Measurements from ENCODE around the gene PANK1. TPM values are rescaled to one million over a fixed set of nuclear protein-coding genes. Genes with fewer than 3 reads are reported as not detected.
"Not testable (repeated sequence)": the region's sequence is repeated elsewhere in the genome, so short reads cannot be mapped to it uniquely, and the experiment has no call there.

PANK1 gene
- total RNA-seq, 1 donor from 2014 or later = 32.5 TPM

DNA sequence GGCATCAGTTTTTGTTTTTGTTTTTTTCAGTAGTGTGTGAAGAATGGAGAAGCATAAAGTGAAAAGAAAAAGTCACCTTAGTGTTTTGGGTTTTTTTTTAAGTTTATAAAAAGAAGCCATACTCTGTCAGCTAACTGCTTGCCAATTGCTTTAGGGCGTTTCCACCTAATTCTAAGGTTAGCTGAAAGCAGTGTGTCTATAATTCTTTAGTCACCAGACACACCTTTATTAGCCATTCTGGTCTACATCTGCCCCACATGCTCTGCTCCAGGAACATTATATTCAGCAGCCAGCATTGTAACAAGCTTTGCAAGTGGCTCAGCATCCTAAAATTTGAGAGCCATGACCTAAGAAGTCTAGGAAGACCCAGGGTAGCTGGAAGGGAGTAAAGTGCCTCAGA is 95.5 kb downstream of the PANK1 start:
- Mint-ChIP-seq H3K36me3 (no peaks in the 10 kb centered on the region), H3K9me3 (peaks cover 3% of the 10 kb centered on the region), H3K27ac (peak overlapping the region; percentile 46), H3K4me3 (no peak overlapping the region), H3K4me1 (ENCODE audit: unreplicated experiment) (peaks cover 6% of the 10 kb centered on the region), H3K27me3 (no peaks in the 10 kb centered on the region)
- TF ChIP-seq, protein P1, sequence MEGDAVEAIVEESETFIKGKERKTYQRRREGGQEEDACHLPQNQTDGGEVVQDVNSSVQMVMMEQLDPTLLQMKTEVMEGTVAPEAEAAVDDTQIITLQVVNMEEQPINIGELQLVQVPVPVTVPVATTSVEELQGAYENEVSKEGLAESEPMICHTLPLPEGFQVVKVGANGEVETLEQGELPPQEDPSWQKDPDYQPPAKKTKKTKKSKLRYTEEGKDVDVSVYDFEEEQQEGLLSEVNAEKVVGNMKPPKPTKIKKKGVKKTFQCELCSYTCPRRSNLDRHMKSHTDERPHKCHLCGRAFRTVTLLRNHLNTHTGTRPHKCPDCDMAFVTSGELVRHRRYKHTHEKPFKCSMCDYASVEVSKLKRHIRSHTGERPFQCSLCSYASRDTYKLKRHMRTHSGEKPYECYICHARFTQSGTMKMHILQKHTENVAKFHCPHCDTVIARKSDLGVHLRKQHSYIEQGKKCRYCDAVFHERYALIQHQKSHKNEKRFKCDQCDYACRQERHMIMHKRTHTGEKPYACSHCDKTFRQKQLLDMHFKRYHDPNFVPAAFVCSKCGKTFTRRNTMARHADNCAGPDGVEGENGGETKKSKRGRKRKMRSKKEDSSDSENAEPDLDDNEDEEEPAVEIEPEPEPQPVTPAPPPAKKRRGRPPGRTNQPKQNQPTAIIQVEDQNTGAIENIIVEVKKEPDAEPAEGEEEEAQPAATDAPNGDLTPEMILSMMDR (conservative IDR thresholded peaks at IDR 0.05) = no peak
- DNase-seq (ENCODE audit: extremely low spot score, unreplicated experiment) = no peak

DNA sequence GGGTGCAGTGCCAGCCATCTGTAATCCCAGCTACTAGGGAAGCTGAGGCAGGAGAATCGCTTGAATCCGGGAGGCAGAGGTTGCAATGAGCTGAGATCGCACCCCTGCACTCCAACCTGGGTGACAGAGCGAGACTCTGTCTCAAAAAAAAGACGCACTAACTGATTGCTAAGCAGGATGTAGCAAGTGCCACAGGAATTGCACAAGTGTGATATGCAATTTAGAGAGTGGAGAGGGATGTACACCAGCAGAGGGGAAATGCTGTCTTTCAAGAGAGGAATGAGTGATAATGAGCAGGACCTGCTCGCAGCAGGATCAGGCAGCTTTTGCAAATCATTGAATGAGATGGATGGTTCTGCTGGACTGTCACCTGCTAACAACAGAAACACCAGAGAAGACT is 96.4 kb downstream of the PANK1 start:
- TF ChIP-seq, protein P1 (conservative IDR thresholded peaks at IDR 0.05) = no peak
- Mint-ChIP-seq H3K4me1 (ENCODE audit: unreplicated experiment) (peaks cover 5% of the 10 kb centered on the region), H3K27me3 (no peaks in the 10 kb centered on the region), H3K36me3 (no peaks in the 10 kb centered on the region), H3K9me3 (peaks cover 3% of the 10 kb centered on the region), H3K4me3 (no peak overlapping the region), H3K27ac (peak overlapping the region; percentile 46)
- no peak for DNase-seq (ENCODE audit: extremely low spot score, unreplicated experiment)

DNA sequence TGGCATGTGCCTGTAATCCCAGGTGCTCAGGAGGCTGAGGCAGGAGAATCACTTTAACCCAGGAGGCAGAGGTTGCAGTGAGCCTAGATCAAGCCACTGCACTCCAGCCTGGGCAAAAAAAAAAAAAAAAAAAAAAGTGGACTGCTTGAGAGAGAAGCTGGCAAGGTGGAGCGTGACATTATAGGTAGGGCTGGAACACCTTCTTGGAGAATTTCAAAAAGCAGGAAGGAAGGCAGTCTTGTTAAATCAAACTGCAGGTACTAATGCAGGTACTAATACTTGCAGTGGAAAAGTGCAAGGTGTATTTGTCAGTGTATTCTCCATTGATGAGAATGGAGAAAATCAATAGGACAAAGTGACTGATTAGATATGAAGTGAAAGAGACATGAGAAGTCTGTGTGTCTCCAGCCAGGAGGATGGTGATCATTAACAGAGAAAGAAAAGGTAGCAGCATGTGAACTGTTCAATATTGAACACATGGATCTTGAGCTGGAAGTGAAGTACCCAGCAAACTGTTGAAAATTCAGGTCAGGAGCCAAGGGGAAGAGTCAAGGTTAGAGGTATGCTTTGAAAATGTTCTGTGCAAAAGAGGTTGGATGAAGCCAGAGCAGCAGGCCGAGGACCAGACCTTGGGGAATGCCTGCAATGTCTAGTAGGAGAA is 97.1 kb downstream of the PANK1 start:
- TF ChIP-seq, protein P1 (conservative IDR thresholded peaks at IDR 0.05) = no peak
- DNase-seq (ENCODE audit: extremely low spot score, unreplicated experiment) = no peak
- Mint-ChIP-seq H3K9me3 (peaks cover 3% of the 10 kb centered on the region), H3K4me3 (no peak overlapping the region), H3K36me3 (no peaks in the 10 kb centered on the region), H3K27ac (peak overlapping the region; percentile 70), H3K4me1 (ENCODE audit: unreplicated experiment) (peaks cover 5% of the 10 kb centered on the region), H3K27me3 (no peaks in the 10 kb centered on the region)

DNA sequence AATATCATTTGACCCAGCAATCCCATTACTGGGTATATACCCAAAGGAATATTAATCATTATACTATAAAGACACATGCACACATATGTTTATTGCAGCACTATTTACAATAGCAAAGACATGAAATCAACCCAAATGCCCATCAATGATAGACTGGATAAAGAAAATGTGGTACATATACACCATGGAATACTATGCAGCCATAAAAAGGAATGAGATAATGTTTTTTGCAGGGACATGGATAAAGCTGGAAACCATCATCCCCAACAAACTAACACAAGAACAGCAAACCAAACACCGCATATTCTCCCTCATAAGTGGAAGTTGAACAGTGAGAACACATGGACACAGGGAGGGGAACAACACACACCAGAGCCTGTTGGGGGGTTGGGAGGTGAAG is 98.4 kb downstream of the PANK1 start:
- H3K4me1 Mint-ChIP-seq (ENCODE audit: unreplicated experiment); H3K4me3 Mint-ChIP-seq; H3K36me3 Mint-ChIP-seq; H3K27ac Mint-ChIP-seq; DNase-seq (ENCODE audit: extremely low spot score, unreplicated experiment); H3K27me3 Mint-ChIP-seq; H3K9me3 Mint-ChIP-seq: not testable (repeated sequence)

DNA sequence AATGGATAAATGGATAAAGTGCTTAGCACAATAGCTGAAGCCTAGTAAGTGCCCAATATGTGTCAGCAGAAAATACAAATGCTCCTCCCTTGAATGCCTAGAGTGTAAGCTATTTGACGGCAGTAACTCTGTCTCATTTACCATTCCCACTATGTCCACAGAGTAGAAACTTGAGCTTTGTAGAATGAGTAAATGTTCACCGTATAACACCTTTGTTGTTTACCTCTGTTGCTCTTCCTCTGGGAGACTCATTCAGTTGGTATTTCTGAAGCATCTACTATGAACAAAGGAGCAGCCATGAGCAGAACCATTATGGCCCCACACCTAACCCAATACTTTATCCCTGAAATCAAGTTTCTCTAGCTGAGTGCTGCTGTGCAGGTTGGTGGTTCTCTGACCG is 101.2 kb downstream of the PANK1 start:
- Mint-ChIP-seq H3K36me3 (no peaks in the 10 kb centered on the region), H3K27ac (no peak overlapping the region), H3K9me3 (peaks cover 3% of the 10 kb centered on the region), H3K4me3 (no peak overlapping the region), H3K4me1 (ENCODE audit: unreplicated experiment) (peaks cover 5% of the 10 kb centered on the region), H3K27me3 (peaks cover 8% of the 10 kb centered on the region)
- TF ChIP-seq, protein P1 (conservative IDR thresholded peaks at IDR 0.05) = no peak
- DNase-seq (ENCODE audit: extremely low spot score, unreplicated experiment) = no peak

DNA sequence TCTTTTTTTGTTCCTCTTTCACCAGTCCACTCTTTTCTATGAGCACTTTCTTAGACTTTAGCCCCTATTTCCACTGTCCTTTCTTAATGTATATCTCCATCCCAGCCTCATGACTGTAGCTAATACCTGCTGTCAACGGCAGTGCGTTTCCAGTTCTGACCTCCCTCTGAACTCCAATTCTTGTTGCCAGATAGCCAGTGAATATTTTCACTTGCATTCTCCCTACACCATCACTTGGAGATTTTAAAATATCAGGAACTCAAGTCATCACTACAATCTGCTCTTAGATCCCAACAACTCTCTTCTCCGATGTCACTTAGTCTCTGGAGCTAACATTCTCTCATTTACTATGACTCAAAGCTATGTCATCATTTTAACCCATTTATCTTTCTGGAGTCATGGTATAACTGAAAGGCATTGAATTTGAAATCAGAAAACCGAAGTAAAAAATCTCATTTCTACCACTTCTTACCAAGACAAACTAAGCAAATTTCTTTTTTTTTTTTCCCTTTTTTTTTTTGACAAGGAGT is 104.6 kb downstream of the PANK1 start:
- H3K36me3 Mint-ChIP-seq = no peaks in the 10 kb centered on the region
- H3K9me3 Mint-ChIP-seq = peaks cover 1% of the 10 kb centered on the region
- TF ChIP-seq, protein P1 (conservative IDR thresholded peaks at IDR 0.05) = no peak
- H3K4me1 Mint-ChIP-seq (ENCODE audit: unreplicated experiment) = peaks cover 5% of the 10 kb centered on the region
- H3K27ac Mint-ChIP-seq = no peak overlapping the region
- DNase-seq (ENCODE audit: extremely low spot score, unreplicated experiment) = no peak
- H3K27me3 Mint-ChIP-seq = peaks cover 26% of the 10 kb centered on the region
- H3K4me3 Mint-ChIP-seq = no peak overlapping the region

Data from type B pancreatic cell (in vitro differentiated cells).